GM12865 (cell line): ENCODE data around the gene ZBTB8A.

Experiments
- DNase-seq: peaks from one replicate; pipeline ENCODE4 v3.0.0; 2010; ENCODE audit warnings: low read depth
- H3K4me3 ChIP-seq: 2 replicates; pipeline ENCODE4 v1.5.1; 2011; ENCODE audit warnings: mild to moderate bottlenecking, low read depth, low read length, control low read depth
- CTCF ChIP-seq: IDR thresholded peaks from 2 replicates; pipeline ENCODE4 v1.5.1; 2011; ENCODE audit warnings: low read length, control low read depth, low read depth, inconsistent platforms; ENCODE audit not compliant: insufficient read depth; ENCODE audit errors: missing control alignments

Gene ZBTB8A

DNA sequence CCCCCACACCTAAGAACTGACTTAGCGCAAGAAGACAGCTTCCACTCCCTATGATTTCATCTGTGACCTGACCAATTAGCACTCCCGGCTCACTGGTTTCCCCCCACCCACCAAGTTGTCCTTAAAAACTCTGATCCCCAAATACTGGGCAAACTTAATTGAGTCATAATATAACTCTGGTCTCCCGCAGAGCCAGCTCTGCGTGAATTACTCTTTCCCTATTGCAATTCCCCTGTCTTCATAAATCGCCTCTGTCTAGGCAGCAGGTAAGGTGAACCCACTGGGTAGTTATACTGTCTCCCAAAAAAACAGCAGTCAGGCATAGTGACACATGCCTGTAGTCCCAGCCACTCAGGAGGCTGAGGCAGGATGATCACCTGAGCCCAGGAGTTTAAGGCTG lies 74.2 kb downstream of the ZBTB8A start:
- H3K4me3 ChIP-seq: no peak overlapping the region
- no peak for DNase-seq
- no peak for TF ChIP-seq CTCF

DNA sequence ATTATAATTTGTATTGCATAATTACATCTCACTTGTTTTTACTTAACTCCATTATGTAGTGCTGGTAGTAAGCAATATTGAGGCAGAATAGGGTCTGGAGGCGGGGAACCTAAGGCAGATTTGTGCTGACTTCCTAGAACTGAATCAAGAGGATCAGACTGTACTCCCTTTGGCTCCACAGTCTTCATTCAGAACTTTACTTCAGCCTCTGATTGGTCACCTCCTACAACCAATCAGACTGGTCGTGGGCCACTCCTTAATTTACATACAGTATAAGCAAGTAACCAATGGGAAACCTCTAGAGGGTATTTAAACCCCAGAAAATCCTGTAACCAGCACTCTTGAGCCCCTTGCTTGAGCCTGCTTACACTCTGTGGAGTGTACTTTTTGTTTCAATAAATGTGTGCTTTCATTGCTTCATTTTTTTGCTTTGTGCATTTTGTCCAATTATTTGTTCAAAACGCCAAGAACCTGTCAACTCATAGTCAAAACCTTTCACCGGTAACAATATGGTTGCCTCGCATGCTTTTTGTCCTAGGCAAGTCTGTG lies 79.5 kb downstream of the ZBTB8A start:
- DNase-seq: no peak
- H3K4me3 ChIP-seq: no peak overlapping the region
- no peak for TF ChIP-seq CTCF

- TF ChIP-seq CTCF: no peak
- DNase-seq: peak; percentile 86
- no peak overlapping the region for H3K4me3 ChIP-seq
These were observed 80.7 kb downstream of the ZBTB8A start for GRCh38 chr1:32619701-32620485.

DNA sequence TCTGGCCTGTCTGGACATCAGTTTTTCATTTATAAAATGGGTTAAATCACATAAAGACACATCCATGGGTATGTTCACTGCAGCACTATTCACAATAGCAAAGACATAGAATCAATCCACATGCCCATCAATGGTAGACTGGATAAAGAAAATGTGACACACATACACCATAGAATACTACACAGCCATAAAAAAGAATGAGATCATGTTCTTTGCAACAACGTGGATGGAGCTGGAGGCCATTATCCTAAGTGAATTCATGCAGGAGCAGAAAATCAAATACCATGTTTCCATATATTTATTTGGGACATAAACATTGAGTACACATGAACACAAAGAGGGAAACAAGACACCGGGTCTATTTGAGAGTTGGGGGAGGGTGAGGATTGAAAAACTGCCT lies 83.0 kb downstream of the ZBTB8A start:
- no peak for DNase-seq
- TF ChIP-seq CTCF: no peak
- H3K4me3 ChIP-seq: no peak overlapping the region

DNA sequence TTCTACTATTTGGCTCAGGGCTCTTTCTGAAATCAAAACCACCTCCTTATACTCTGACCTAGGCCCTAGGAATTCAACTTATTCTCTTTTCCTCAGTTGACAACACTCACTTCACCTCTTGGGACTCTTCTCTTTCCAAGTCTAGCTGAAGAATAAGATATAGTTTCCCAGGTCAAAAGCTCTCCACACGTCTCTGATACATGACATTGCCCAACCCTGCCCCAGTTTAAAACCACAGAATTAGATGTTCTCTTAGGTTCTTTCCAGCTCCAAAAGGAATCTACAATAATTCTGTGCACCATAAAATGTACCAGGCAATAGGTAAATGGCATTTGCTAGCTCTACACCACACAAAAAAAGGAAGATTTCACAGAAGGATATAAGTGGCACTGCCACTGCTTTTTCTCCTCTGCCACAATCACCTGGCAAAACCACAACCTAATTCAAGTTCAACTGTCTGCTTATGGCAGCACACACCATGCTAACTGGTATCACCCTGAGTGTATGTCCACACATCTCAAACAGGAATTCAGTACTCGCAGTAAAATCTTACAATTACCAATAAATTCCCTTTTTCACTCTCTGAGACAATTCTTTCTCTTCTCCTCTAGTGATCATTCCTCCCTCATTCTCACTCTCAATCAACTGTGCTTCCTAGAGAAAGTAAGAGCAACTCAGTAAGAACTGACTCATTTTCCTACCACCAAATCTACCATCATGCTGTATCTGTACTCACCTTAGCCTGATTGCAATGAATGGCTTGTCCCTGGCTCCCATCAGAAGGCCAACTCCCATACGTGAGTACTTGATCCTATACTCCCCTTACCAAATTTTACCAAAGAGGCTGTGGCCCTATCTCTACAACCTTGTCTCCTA lies 83.8 kb downstream of the ZBTB8A start:
- DNase-seq: peak; percentile 67
- TF ChIP-seq CTCF: no peak
- H3K4me3 ChIP-seq: no peak overlapping the region; the same call in 1 of the 2 replicates

GRCh38 chr1:32623775-32624174 lies 84.5 kb downstream of the ZBTB8A start:
- no peak for TF ChIP-seq CTCF
- H3K4me3 ChIP-seq: no peak overlapping the region
- peak; percentile 65 for DNase-seq
